22Rv1 (cell line): ENCODE measurements around the gene SPDYE1.

Source experiments
- ZFX ChIP-seq: fragments of 450-650 bp; IDR thresholded peaks from 2 replicates; pipeline ENCODE4 v1.6.1; 2017; ENCODE audit warnings: antibody characterized with exemption, borderline replicate concordance
- TF ChIP-seq, protein P1 (sequence below): fragments of 450-650 bp; IDR thresholded peaks from 2 replicates; pipeline ENCODE4 v1.5.1; 2017; ENCODE audit warnings: mild to moderate bottlenecking

- TF ChIP-seq, protein P1, sequence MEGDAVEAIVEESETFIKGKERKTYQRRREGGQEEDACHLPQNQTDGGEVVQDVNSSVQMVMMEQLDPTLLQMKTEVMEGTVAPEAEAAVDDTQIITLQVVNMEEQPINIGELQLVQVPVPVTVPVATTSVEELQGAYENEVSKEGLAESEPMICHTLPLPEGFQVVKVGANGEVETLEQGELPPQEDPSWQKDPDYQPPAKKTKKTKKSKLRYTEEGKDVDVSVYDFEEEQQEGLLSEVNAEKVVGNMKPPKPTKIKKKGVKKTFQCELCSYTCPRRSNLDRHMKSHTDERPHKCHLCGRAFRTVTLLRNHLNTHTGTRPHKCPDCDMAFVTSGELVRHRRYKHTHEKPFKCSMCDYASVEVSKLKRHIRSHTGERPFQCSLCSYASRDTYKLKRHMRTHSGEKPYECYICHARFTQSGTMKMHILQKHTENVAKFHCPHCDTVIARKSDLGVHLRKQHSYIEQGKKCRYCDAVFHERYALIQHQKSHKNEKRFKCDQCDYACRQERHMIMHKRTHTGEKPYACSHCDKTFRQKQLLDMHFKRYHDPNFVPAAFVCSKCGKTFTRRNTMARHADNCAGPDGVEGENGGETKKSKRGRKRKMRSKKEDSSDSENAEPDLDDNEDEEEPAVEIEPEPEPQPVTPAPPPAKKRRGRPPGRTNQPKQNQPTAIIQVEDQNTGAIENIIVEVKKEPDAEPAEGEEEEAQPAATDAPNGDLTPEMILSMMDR: no peak
- no peak for TF ChIP-seq ZFX
These were observed 20.2 kb upstream of the SPDYE1 start for GRCh38 chr7:43977525-43977924.
